Measurements from ENCODE around the gene TUBB4B. TPM values are rescaled to one million over a fixed set of nuclear protein-coding genes. Genes with fewer than 3 reads are reported as not detected.

TUBB4B gene
- polyA plus RNA-seq, 1 of the 3 experiments (the other 2 are of a cell fraction) = 508 TPM

GRCh38 chr9:137228968-137229896 is 11.9 kb upstream of the TUBB4B start (continued):
- no peak for TF ChIP-seq ZBTB33 (IDR thresholded peaks at IDR 0.05; ENCODE audit: borderline replicate concordance, low read depth)
- no peak for TF ChIP-seq TCF12 (IDR thresholded peaks at IDR 0.05)
- TF ChIP-seq GABPA (IDR thresholded peaks at IDR 0.05; ENCODE audit: low read depth) = no peak

- Histone ChIP-seq H3K9me2 (no peaks in the 10 kb centered on the region), H3K27me3 (ENCODE audit: insufficient read depth) (no peaks in the 10 kb centered on the region), H3K79me2 (ENCODE audit: insufficient read depth) (no peaks in the 10 kb centered on the region), H4K20me1 (ENCODE audit: insufficient read depth) (no peaks in the 10 kb centered on the region), H3K27ac (ENCODE audit: low read depth in 2 of 2, low read length in 1 of 2) (no peak overlapping the region; a peak in 1 of 4 replicates), H3K4me3 (ENCODE audit: low read depth in 2 of 2, low read length in 1 of 2) (no peak overlapping the region), H2AFZ (ENCODE audit: low read depth) (no peak overlapping the region), H3K36me3 (replicated peaks in 1 of 2; ENCODE audit: control insufficient read depth in 1 of 2, insufficient read depth in 2 of 2, low read length in 1 of 2) (no peaks in the 10 kb centered on the region), H3K9me3 (no peaks in the 10 kb centered on the region), H3K9ac (no peak overlapping the region), H3F3A (replicated peaks; ENCODE audit: insufficient read depth) (peaks cover 16% of the 10 kb centered on the region), H3K4me1 (ENCODE audit: control insufficient read depth in 1 of 2, insufficient read depth in 2 of 2, low read depth in 1 of 2, low read length in 1 of 2) (peaks cover 0 to 41% of the 10 kb centered on the region in 2 experiments; a peak in 1 of 4 replicates), H3K4me2 (no peak overlapping the region)
- CTCF ChIA-PET = interaction anchor here (0.9 to 1.5 kb wide), 3 partner anchors 163 to 195 kb away, joined by 3 to 5 read pairs (median 3); no protein-coding TSS in a partner anchor
- DNase-seq = no peak
- no peak for TF ChIP-seq GATA2 (CRISPR knock-in tag; IDR thresholded peaks at IDR 0.05)
- TF ChIP-seq USF2 (IDR thresholded peaks at IDR 0.05; ENCODE audit: borderline replicate concordance, low read depth, low read length) = no peak
- TF ChIP-seq FOXM1 (IDR thresholded peaks at IDR 0.05; ENCODE audit: low read depth) = no peak
- no peak for TF ChIP-seq REST (IDR thresholded peaks at IDR 0.05; ENCODE audit: low read depth, low read length)
- TF ChIP-seq MXI1 (IDR thresholded peaks at IDR 0.05; ENCODE audit: low read depth, low read length) = no peak
- TF ChIP-seq YY1 (IDR thresholded peaks at IDR 0.05; ENCODE audit: low read depth) = no peak
- no peak for TF ChIP-seq RCOR1 (IDR thresholded peaks at IDR 0.05; ENCODE audit: low read length)
- TF ChIP-seq TCF12 (IDR thresholded peaks at IDR 0.05) = no peak
- no peak for TF ChIP-seq PBX3 (IDR thresholded peaks at IDR 0.05)
- POLR2A ChIA-PET = interaction anchor here (1.2 kb wide), 1 partner anchor 115 kb away, joined by 3 read pairs; no protein-coding TSS in a partner anchor
- 58% methylated on average over 8 of the region's 31 CpGs for WGBS (ENCODE audit: low lambda C conversion rate)
These were observed 11.0 kb upstream of the TUBB4B start for GRCh38 chr9:137229903-137230704.

Data from SK-N-SH (cell line).